ENCODE measurements around the gene PAPSS1.

DNA sequence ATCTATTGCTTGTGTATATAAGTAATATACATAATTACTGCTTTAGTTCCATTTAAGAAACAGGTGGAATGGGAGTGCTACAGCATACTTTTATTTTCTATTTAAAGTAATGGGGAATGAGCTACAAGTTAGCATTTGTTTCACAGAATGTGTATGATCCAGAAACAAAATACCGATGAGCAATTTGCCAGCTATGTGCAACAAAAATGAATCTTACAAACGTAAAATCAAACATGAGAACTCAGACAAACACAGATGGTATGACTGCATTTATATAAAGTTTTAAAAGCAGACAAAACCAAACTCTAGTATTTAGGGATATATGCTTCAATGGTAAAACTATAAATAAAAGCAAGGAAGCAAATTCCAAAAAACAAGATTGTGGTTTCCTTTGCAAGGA, 141.7 kb downstream of the PAPSS1 start:
- TF ChIP-seq, protein P1, sequence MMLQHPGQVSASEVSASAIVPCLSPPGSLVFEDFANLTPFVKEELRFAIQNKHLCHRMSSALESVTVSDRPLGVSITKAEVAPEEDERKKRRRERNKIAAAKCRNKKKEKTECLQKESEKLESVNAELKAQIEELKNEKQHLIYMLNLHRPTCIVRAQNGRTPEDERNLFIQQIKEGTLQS (IDR thresholded peaks at IDR 0.05) = no peak
- TF ChIP-seq SIN3A (IDR thresholded peaks at IDR 0.05; ENCODE audit: low read depth) (no peak), POLR2AphosphoS5 (IDR thresholded peaks at IDR 0.05; ENCODE audit: low read depth, low read length) (no peak), ZFX (IDR thresholded peaks at IDR 0.05) (no peak)
- TF ChIP-seq, protein P2, sequence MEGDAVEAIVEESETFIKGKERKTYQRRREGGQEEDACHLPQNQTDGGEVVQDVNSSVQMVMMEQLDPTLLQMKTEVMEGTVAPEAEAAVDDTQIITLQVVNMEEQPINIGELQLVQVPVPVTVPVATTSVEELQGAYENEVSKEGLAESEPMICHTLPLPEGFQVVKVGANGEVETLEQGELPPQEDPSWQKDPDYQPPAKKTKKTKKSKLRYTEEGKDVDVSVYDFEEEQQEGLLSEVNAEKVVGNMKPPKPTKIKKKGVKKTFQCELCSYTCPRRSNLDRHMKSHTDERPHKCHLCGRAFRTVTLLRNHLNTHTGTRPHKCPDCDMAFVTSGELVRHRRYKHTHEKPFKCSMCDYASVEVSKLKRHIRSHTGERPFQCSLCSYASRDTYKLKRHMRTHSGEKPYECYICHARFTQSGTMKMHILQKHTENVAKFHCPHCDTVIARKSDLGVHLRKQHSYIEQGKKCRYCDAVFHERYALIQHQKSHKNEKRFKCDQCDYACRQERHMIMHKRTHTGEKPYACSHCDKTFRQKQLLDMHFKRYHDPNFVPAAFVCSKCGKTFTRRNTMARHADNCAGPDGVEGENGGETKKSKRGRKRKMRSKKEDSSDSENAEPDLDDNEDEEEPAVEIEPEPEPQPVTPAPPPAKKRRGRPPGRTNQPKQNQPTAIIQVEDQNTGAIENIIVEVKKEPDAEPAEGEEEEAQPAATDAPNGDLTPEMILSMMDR (IDR thresholded peaks at IDR 0.05 in 2 of 3, conservative IDR thresholded peaks at IDR 0.05 in 1 of 3; ENCODE audit: borderline replicate concordance in 1 of 3, insufficient read depth in 1 of 3, low read depth in 2 of 3, low read length in 2 of 3) = no peak

All from HCT116 (cell line).